Muscle layer of colon (tissue), 2 donors: ENCODE data around the gene VPS35L.
A peak's percentile ranks its signal among the peaks of the same experiment; 100 is the strongest.

Experiments used
- H3K27ac ChIP-seq: one replicate; pipeline ENCODE4 v1.7.0; 2013; ENCODE audit warnings: low read depth, mild to moderate bottlenecking, low read length, moderate library complexity
- H3K27me3 ChIP-seq, 2 donors: one replicate each; pipeline ENCODE4 v1.7.0; 2013; ENCODE audit warnings: low read length in 2 of 2, mild to moderate bottlenecking in 2 of 2; ENCODE audit not compliant: insufficient read depth in 2 of 2, control insufficient read depth in 1 of 2
- H3K36me3 ChIP-seq: one replicate; pipeline ENCODE4 v1.7.0; 2013; ENCODE audit warnings: mild to moderate bottlenecking, low read length; ENCODE audit not compliant: insufficient read depth
- H3K4me1 ChIP-seq: one replicate; pipeline ENCODE4 v1.7.0; 2013; ENCODE audit warnings: mild to moderate bottlenecking, low read length; ENCODE audit not compliant: insufficient read depth
- H3K4me3 ChIP-seq, 2 donors: one replicate each; pipeline ENCODE4 v1.7.0; 2013; ENCODE audit warnings: low read length in 2 of 2, low read depth in 1 of 2, mild to moderate bottlenecking in 1 of 2, moderate library complexity in 1 of 2
- H3K9ac ChIP-seq: one replicate; pipeline ENCODE4 v1.7.0; 2013; ENCODE audit warnings: low read length
- H3K9me3 ChIP-seq: one replicate; pipeline ENCODE4 v1.7.0; 2013; ENCODE audit warnings: mild to moderate bottlenecking, low read length
- donor health status: abdominal sarcoma.
- donor health status: Adenocarcinoma of cecum.

Gene VPS35L

DNA sequence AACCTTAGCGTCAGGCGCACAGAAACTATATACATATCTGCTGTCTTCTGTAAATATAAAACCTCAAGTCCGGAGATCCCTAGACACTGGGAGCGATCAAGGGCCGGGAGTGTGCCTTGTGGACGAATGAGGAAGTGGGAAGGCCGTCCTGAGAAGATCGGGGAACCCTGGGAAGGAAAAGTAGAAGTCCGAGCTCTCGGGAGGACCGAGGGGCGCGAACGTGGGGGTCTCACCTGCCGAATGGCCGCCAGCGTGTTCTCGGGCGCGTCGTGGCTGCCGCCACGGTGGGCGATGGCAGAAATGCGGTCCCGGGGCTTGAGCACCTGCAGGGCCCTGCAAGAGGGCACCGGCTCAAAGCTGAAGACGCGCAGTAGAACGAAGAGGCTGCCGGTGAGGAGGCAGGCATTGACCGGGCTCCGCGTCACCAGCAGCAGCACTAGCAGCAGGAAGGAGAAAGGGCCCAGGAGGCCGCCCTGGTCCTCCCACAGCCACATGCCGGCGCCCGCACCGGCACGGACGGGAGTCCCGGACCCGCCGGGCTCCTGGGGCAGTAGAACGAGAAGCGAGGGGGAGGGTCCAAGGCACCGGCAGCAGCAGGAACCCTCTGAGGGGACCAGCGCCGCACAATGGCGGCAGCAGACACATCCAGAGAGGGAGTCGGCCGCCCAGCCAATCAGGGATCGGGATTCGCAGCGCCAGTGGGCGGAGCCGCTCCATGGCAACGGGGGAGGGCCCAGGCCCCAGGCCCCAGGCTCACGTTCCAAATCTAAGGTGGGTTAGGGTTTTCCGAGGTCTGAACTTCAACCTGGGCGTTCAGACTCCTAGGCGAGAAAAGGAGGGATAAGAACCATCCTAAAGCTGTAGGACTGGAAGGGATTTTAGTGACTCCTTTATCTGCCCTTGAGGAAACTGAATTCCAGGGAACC lies 33.8 kb upstream of the VPS35L start, which contains the start of gene GDE1:
Gene GDE1, minus strand, starts transcription at position 628 of the 926 bp plus-strand sequence. Its CDS starts 134 bp downstream, at position 494.
- Histone ChIP-seq H3K9me3 (no peaks in the 10 kb centered on the region), H3K4me3 (peak within 1 kb of the TSS; percentile 76 to 77), H3K36me3 (peaks cover 4% of the 10 kb centered on the region), H3K27ac (peak within 1 kb of the TSS; percentile 93), H3K27me3 (no peaks in the 10 kb centered on the region), H3K4me1 (peaks cover 44% of the 10 kb centered on the region), H3K9ac (peak within 1 kb of the TSS; percentile 88)

DNA sequence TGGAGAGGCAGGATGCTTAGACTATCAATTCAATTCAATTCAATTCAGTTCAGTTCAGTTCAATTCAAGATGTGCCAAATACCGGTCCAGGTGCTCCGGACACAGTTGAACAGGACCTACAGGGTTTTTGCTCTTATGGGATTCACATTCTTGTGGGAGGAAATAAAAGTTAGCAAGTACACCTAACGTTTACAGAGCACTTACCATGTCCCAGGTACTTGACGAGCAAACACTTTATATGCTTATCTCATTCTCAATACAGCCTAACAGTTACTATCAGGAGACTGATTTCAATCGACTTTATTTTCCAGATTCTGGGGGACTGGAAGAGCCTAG lies 33.1 kb upstream of the VPS35L start:
- Histone ChIP-seq H3K9me3 (no peaks in the 10 kb centered on the region), H3K4me3 (peak overlapping the region in 1 of 2 donors; percentile 77), H3K9ac (no peak overlapping the region), H3K27me3 (no peaks in the 10 kb centered on the region), H3K36me3 (no peaks in the 10 kb centered on the region), H3K4me1 (peaks cover 44% of the 10 kb centered on the region), H3K27ac (peak overlapping the region; percentile 93)

DNA sequence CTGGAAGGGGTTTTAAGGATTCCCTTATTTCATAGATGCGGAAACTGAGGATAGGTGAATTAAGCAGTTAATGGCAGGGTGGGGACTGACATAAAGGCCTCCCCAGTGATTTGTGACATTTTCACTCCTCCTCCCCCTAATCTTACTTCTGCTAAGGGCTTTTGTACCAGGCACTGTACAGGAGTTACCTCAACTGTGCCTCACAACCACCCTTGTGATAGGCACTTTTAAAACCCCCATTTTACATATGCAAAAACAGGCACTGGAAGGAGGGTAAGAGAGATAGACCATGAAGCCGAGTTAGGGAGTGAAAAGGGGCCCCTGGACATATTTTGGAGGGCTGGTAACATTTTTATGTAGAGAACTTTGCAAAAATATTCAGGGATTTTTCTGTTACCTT lies 32.7 kb upstream of the VPS35L start:
- Histone ChIP-seq H3K9me3 (no peaks in the 10 kb centered on the region), H3K27me3 (no peaks in the 10 kb centered on the region), H3K4me3 (no peak overlapping the region), H3K9ac (no peak overlapping the region), H3K27ac (no peak overlapping the region), H3K4me1 (peaks cover 44% of the 10 kb centered on the region), H3K36me3 (no peaks in the 10 kb centered on the region)

DNA sequence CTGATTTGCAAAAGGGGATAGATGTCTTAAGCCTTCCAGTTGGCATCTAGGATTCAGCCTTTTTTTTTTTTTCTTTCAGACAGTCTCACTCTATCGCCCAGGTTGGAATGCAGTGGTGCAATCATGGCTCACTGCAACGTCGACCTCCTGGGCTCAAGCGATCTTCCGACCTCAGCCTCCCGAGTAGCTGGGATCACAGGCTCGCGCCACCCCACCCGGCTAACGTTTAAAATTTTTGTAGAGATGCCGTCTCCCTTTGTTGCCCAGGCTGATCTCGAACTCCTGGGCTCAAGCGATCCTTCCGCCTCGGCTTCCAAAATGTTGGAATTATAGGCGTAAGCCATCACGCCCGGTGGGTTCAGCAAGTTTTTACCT lies 32.3 kb upstream of the VPS35L start:
- Histone ChIP-seq H3K9me3 (no peaks in the 10 kb centered on the region), H3K9ac (no peak overlapping the region), H3K4me1 (peaks cover 44% of the 10 kb centered on the region), H3K4me3 (no peak overlapping the region), H3K27ac (no peak overlapping the region), H3K36me3 (no peaks in the 10 kb centered on the region), H3K27me3 (no peaks in the 10 kb centered on the region)

DNA sequence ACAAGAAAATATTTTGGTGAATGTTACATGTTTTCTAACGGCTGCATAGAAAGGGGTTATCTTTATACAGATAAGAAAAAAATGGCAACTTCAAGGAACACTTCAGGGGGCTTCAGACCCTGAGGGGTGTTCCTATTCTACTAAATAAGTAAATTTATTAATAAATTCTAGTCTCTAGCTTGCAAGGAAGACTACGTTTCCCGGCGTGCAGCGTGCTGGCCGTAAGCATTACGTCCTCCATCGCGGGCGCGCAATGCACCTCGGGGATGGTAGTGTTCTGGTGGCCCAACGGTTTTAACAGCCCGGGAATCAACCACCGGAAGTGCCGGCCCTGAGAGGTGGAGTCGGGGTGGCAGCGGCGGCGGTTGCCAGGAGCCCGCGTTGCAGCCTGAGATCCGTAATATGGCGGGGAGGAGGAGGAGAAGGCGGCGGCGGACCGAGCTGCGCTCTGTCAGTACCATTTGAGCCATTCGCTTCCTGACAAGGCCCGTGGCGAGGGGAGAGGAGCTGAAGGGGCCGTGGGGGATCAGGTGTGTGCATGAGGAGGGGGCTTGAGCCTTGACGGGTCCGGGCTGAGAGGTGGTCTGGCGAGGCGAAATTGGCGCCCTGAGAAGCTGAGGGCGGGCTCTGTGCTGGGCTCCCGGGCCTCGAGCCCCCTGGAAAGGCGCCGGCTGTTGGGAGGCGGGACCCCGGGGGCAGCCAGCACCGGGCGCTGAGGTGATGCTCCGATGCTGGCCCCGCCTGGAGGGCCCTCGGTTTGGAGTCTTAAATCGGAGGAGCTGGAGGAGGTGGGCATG lies 31.7 kb upstream of the VPS35L start, which contains the start of gene CCP110:
Gene CCP110, plus strand, starts transcription at position 384 of the 797 bp plus-strand sequence. CDS start 3,940 bp downstream, outside the sequence.
- peak within 1 kb of the TSS; percentile 80 for H3K27ac ChIP-seq
- peaks cover 41% of the 10 kb centered on the region for H3K4me1 ChIP-seq
- peak within 1 kb of the TSS; percentile 80 to 100 for H3K4me3 ChIP-seq
- H3K27me3 ChIP-seq: no peaks in the 10 kb centered on the region
- H3K36me3 ChIP-seq: no peaks in the 10 kb centered on the region
- no peaks in the 10 kb centered on the region for H3K9me3 ChIP-seq
- peak within 1 kb of the TSS; percentile 45 for H3K9ac ChIP-seq

DNA sequence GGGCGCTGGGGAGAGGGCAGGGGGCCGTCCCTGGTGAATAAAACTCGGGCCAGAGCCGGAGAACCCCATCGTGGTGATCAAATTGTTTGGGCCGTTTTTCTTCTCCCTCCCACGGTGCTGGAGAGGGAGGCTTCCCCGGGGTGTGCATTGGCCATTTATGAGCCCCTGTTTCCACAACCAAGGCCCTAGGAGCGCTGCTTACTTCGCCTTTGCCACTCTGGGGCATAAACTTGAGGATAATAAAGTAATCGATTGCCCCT lies 31.2 kb upstream of the VPS35L start:
- H3K4me1 ChIP-seq: peaks cover 37% of the 10 kb centered on the region
- H3K36me3 ChIP-seq: no peaks in the 10 kb centered on the region
- H3K27ac ChIP-seq: peak overlapping the region; percentile 80
- peak overlapping the region; percentile 45 for H3K9ac ChIP-seq
- H3K9me3 ChIP-seq: no peaks in the 10 kb centered on the region
- H3K27me3 ChIP-seq: no peaks in the 10 kb centered on the region
- peak overlapping the region; percentile 80 to 100 for H3K4me3 ChIP-seq

DNA sequence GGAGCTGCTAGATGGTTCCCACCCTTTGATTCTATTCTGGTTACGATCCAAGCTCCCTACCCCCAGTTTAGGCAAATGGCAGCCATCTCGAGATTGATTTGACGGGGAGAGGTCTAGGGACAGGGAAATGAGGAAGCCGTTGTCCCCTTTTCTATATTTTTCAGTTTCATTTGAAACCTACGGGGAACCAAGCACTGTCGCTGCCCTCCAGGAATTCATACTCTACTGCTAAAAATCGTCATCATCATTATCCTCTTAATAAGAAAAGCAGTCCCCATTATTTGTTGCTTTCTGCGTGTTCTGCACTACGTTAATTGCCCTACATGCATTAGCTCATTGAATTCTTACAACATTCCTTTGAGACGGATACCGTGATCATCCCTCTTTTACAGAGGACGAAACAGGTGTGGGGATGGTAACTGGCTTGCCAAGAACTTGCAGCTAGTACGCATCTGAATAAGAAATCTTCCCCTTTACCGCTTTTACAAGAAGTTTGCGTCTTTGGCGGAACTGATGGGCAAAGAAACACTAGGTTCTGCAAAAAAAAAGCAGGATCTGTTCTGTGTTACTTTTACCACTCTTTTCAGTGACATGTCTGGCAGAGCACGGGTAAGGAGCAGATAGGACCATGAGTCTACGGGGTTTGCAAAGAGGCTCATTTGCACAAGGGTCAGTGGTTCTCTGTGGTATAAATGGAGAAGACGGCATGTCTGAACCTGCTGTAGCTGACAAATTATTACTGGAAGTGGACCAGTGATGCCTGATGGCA lies 30.7 kb upstream of the VPS35L start:
- H3K4me1 ChIP-seq: peaks cover 34% of the 10 kb centered on the region
- peak overlapping the region; percentile 80 to 100 for H3K4me3 ChIP-seq
- peaks cover 2% of the 10 kb centered on the region for H3K36me3 ChIP-seq
- H3K9ac ChIP-seq: peak overlapping the region; percentile 45
- no peaks in the 10 kb centered on the region for H3K27me3 ChIP-seq
- H3K27ac ChIP-seq: peak overlapping the region; percentile 80
- H3K9me3 ChIP-seq: no peaks in the 10 kb centered on the region

DNA sequence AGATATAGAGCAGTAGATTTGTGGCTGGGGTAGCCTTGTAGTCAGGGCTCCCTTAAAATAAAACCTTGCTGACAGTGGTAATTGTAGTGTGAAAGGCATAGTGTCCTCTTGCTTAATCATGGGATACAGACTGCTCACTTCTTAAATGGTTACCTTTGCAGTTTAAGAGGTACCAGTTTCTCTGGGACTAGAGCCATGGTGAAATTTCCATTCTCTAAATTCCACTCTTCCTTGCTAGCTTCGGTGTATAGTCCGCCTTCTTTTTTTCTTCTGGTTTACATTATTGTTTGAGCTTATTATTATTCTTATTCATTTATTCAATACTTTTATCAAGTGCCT lies 30.1 kb upstream of the VPS35L start:
- Histone ChIP-seq H3K4me1 (peaks cover 28% of the 10 kb centered on the region), H3K36me3 (peaks cover 5% of the 10 kb centered on the region), H3K4me3 (peak overlapping the region in 1 of 2 donors; percentile 80), H3K27ac (no peak overlapping the region), H3K9me3 (no peaks in the 10 kb centered on the region), H3K27me3 (no peaks in the 10 kb centered on the region), H3K9ac (no peak overlapping the region)

DNA sequence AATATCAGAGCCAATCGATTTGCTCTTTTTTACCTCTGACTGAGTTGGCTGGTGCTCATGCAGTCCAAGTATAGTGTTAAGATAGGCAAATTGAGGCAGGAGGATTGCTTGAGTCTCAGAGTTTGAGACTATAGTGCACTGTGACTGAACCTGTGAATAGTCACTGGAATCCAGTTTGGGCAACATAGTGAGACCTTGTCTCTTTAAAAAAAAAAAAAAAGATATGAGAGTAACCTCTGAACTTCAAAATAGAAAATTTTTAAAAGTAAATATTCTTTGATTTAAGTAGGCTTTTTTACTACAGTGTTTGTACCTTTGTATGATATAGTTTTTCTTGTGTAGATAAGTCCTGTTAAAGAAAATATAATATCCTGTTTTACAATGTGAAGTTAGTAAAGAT lies 28.3 kb upstream of the VPS35L start:
- H3K36me3 ChIP-seq: peaks cover 9% of the 10 kb centered on the region
- H3K4me3 ChIP-seq: no peak overlapping the region
- H3K4me1 ChIP-seq: peaks cover 19% of the 10 kb centered on the region
- H3K27me3 ChIP-seq: no peaks in the 10 kb centered on the region
- H3K9ac ChIP-seq: no peak overlapping the region
- H3K9me3 ChIP-seq: no peaks in the 10 kb centered on the region
- no peak overlapping the region for H3K27ac ChIP-seq

DNA sequence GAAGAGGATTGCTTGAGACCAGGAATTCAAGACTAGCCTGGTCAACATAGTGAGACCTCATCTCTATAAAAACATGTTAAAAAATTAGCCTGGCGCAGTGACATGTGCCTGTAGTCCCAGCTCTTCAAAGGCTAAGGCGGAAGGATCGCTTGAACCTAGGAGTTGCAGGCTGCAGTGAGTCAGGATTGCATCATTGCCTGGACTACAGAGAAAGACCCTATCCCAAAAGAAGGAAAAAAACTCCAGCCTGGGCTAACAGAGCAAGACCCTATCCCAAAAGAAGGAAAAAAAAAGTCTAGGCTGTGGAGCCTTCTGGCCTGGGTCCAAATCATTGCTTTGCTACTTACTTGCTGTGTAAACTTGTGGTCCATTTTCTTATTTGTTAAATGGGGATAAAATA lies 26.8 kb upstream of the VPS35L start:
- no peak overlapping the region for H3K9ac ChIP-seq
- H3K27me3 ChIP-seq: no peaks in the 10 kb centered on the region
- no peak overlapping the region for H3K4me3 ChIP-seq
- H3K9me3 ChIP-seq: no peaks in the 10 kb centered on the region
- peaks cover 24% of the 10 kb centered on the region for H3K36me3 ChIP-seq
- H3K27ac ChIP-seq: no peak overlapping the region
- H3K4me1 ChIP-seq: peaks cover 12% of the 10 kb centered on the region

DNA sequence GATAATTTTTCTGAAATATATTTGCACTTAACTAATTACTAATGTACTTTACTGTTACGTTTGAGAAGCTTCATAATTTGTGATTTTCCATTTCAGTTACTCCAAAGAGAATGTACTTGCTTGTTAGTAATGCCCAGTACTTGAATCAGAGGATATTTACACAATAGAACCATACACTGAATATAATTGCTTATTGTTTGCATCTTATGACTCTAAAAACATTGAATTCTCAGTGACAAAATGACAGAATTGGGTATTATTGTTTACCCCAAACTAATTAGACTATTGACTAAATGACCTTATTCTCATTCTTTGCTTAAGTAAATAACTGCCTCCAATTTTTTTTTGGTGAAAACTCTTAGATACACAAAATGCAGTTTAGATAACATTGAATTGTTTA lies 22.9 kb upstream of the VPS35L start:
- no peak overlapping the region for H3K4me3 ChIP-seq
- H3K4me1 ChIP-seq: no peaks in the 10 kb centered on the region
- no peak overlapping the region for H3K9ac ChIP-seq
- peaks cover 35% of the 10 kb centered on the region for H3K36me3 ChIP-seq
- H3K27ac ChIP-seq: no peak overlapping the region
- no peaks in the 10 kb centered on the region for H3K27me3 ChIP-seq
- H3K9me3 ChIP-seq: no peaks in the 10 kb centered on the region
